ENCODE measurements around the gene SLC35G3. TPM values are rescaled to one million over a fixed set of nuclear protein-coding genes. Genes with fewer than 3 reads are reported as not detected.
"Not testable (repeated sequence)": the region's sequence is repeated elsewhere in the genome, so short reads cannot be mapped to it uniquely, and the experiment has no call there.

Gene SLC35G3
- total RNA-seq, 4 donors from 2014 or later = not detected

DNA sequence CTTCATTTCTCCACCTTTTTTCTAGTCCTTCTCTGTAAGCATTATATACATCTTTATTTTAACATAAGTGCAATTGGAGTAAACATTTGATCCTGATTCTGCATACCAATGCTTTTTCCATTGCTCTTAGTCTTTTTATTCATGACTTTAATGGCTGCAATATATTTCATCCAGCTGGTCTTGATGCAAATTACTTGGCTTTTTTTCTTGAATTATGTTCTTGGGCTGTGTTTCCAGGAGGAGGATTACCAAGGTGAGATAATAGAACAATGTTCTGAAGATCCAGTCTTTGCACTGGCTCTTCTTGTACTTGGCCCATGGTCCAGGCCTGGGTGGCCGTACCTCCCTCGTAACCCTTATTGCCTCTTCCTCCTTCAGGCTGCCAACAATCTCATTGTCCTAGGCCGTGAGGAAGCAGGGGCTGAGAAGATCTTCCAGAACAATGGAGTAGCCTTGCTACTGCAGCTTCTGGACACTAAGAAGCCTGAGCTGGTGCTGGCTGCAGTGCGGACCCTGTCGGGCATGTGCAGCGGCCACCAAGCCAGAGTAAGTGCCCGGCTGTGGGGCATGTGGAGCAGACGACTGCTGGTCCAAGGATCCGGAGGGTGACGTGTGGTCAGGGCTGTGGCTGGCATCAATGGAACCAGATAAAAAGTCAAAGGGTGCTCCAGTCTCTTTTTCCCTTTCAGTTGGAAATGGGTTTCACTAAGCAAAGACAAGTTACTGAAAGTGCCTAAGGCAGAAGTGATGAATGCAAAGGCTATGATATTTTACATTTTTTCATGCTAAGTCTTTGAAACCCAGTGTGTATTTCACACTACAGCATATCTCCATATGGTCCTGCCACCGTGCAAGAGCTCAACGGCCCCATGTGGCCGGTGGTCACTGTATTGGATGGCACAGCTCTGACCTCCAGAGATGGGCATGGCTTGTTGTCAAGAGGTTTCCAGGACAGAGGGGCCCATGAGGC is 39.7 kb downstream of the SLC35G3 start:
- Histone ChIP-seq H3K4me3 (no peak overlapping the region), H3K9me3 (no peaks in the 10 kb centered on the region), H3K27me3 (peaks cover 0 to 6% (median 0%) of the 10 kb centered on the region in 4 donors), H3K4me1 (no peaks in the 10 kb centered on the region), H3K27ac (no peak overlapping the region), H3K36me3 (no peaks in the 10 kb centered on the region)
- DNase-seq = no peak
- TF ChIP-seq POLR2A (IDR thresholded peaks at IDR 0.05) = no peak
- TF ChIP-seq, protein P1, sequence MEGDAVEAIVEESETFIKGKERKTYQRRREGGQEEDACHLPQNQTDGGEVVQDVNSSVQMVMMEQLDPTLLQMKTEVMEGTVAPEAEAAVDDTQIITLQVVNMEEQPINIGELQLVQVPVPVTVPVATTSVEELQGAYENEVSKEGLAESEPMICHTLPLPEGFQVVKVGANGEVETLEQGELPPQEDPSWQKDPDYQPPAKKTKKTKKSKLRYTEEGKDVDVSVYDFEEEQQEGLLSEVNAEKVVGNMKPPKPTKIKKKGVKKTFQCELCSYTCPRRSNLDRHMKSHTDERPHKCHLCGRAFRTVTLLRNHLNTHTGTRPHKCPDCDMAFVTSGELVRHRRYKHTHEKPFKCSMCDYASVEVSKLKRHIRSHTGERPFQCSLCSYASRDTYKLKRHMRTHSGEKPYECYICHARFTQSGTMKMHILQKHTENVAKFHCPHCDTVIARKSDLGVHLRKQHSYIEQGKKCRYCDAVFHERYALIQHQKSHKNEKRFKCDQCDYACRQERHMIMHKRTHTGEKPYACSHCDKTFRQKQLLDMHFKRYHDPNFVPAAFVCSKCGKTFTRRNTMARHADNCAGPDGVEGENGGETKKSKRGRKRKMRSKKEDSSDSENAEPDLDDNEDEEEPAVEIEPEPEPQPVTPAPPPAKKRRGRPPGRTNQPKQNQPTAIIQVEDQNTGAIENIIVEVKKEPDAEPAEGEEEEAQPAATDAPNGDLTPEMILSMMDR (IDR thresholded peaks at IDR 0.05) = no peak
- intact Hi-C loops (cut with DNase I) = no loop called here
- 87 to 91% methylated on average over 12 to 13 of the region's 13 CpGs for WGBS, 2 donors

DNA sequence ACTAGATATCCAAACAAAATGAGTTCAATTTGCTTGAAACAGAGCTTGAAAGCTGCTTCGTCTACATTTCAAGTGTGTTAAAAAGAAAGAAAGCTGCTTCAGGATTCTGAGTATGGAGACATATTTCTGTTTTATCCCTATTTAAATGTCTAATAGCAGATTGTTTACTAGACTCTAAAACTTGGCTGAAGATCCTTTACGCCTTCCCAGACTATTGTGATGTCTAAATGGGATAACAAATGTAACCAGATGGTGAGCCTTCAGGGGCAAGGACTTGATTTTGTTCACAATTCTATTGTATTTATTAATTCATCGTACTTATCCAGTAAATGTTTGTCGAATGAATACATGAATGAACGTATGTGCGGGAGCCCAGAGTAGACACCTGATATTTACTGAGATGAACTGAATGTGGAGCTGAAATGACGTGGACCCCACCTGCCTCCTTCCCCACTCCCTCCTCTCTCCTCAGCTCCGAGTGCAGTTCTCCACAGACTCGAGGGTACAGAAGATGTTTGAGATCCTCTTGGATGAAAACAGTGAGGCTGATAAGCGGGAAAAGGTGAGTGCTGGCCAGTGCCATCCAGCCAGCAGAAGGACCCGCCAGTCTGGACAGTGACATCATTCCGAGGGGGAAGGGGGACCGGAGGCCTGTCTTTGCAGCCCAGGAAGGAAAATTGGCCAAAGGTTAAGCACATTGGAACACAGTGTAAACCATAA is 41.6 kb downstream of the SLC35G3 start:
- TF ChIP-seq, protein P1 (IDR thresholded peaks at IDR 0.05) = no peak
- TF ChIP-seq POLR2A (IDR thresholded peaks at IDR 0.05) = no peak
- WGBS, 2 donors = 50 to 58% methylated on average over 13 of the region's 13 CpGs
- Histone ChIP-seq H3K9me3 (no peaks in the 10 kb centered on the region), H3K4me3 (no peak overlapping the region), H3K4me1 (no peaks in the 10 kb centered on the region), H3K36me3 (no peaks in the 10 kb centered on the region), H3K27me3 (peaks cover 0 to 6% (median 0%) of the 10 kb centered on the region in 4 donors), H3K27ac (no peak overlapping the region)
- DNase-seq = no peak
- intact Hi-C loops (cut with DNase I) = no loop called here

DNA sequence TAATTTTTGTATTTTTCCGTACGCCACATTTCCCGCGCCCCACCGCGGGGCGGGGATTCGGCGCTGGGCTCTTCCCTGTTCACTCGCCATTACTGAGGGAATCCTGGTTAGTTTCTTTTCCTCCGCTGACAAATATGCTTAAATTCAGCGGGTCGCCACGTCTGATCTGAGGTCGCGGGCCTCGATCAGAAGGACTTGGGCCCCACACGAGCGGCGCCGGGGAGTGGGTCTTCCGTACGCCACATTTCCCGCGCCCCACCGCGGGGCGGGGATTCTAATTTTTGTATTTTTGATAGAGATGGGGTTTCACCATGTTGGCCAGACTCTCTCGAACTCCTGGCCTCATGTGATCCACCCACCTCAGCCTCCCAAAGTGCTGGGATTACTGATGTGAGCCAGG is 43.1 kb downstream of the SLC35G3 start:
- WGBS, 2 donors = 94% methylated on average over 29 of the region's 29 CpGs
- H3K27ac ChIP-seq; H3K4me3 ChIP-seq; H3K27me3 ChIP-seq; H3K9me3 ChIP-seq; H3K36me3 ChIP-seq; H3K4me1 ChIP-seq; DNase-seq; intact Hi-C loops (cut with DNase I): not testable (repeated sequence)

DNA sequence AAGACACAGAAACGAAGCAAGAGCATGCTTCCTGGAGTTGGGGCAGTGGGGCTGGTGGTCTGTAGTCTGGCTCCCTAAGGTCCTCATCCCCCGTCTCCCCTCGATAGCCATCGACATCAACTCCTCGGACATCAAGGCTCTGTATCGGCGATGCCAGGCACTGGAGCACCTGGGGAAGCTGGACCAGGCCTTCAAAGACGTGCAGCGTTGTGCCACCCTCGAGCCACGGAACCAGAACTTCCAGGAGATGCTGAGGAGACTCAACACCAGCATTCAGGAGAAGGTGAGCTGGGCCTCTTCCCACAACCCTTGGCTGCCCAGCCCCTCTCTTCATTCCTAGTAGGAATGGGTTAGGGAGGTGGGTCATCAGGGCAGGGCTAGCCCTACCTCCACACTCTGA is 44.3 kb downstream of the SLC35G3 start:
- no peak for DNase-seq
- intact Hi-C loops (cut with DNase I) = loop anchor here (10.0 kb wide), 1 partner anchor 65 kb away; no protein-coding TSS in a partner anchor
- H3K27ac ChIP-seq = no peak overlapping the region
- H3K4me3 ChIP-seq = no peak overlapping the region
- WGBS, 2 donors = 91 to 93% methylated on average over 8 to 9 of the region's 11 CpGs
- no peaks in the 10 kb centered on the region for H3K27me3 ChIP-seq
- TF ChIP-seq, protein P1 (IDR thresholded peaks at IDR 0.05) = no peak
- no peak for TF ChIP-seq POLR2A (IDR thresholded peaks at IDR 0.05)
- no peaks in the 10 kb centered on the region for H3K9me3 ChIP-seq
- H3K4me1 ChIP-seq = no peaks in the 10 kb centered on the region
- no peaks in the 10 kb centered on the region for H3K36me3 ChIP-seq

DNA sequence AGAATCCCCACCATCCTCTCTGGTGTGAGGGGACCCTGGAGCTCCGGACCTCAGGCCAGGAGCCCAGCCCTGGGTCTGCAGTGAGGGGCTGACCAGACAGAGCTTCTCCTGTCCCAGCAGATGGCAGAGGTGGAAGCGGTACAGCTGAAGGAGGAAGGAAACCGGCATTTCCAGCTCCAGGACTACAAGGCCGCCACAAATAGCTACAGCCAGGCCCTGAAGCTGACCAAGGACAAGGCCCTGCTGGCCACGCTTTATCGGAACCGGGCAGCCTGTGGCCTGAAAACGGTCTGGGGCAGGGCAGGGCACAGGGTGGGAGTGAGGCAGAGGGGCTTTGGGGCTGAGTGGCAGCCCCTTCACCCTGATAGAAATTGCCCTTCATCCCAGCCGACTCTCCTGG is 46.0 kb downstream of the SLC35G3 start:
- H3K9me3 ChIP-seq = no peaks in the 10 kb centered on the region
- H3K27ac ChIP-seq = no peak overlapping the region
- DNase-seq = no peak
- WGBS, 2 donors = no CpG with 5 or more reads among the region's 9 CpGs
- no peaks in the 10 kb centered on the region for H3K27me3 ChIP-seq
- H3K4me3 ChIP-seq = no peak overlapping the region
- H3K4me1 ChIP-seq = no peaks in the 10 kb centered on the region
- intact Hi-C loops (cut with DNase I) = loop anchor here (10.0 kb wide), 1 partner anchor 67 kb away; no protein-coding TSS in a partner anchor
- no peaks in the 10 kb centered on the region for H3K36me3 ChIP-seq
- TF ChIP-seq POLR2A (IDR thresholded peaks at IDR 0.05) = no peak
- TF ChIP-seq, protein P1 (IDR thresholded peaks at IDR 0.05) = no peak
